RWPE1 (cell line): ENCODE measurements around the gene BTRC.
"Not testable (repeated sequence)": the region's sequence is repeated elsewhere in the genome, so short reads cannot be mapped to it uniquely, and the experiment has no call there.

Source experiments
- CTCF ChIA-PET: fragments of 350-600 bp; sonication (Branson Sonifier 250); formaldehyde crosslinking; extraction: SDS; loops from one replicate; lab custom pipeline; 2021; lab: Yijun Ruan, JAX
- POLR2A ChIA-PET: fragments of 400-600 bp; formaldehyde crosslinking; extraction: SDS; loops from one replicate; lab custom pipeline; 2020; ENCODE audit warnings: antibody characterized with exemption; ENCODE audit not compliant: low non-redundant PET; lab: Yijun Ruan, JAX
- DNase-seq: peaks from one replicate; pipeline ENCODE4 v3.0.0; 2012; ENCODE audit warnings: low spot score
- H3K27ac ChIP-seq: fragments of 450-650 bp; 2 replicates; pipeline ENCODE4 v1.5.1; 2017
- CTCF ChIP-seq: fragments of 450-650 bp; conservative IDR thresholded peaks from 2 replicates; pipeline ENCODE4 v1.5.1; 2017; ENCODE audit warnings: low read depth, mild to moderate bottlenecking

Gene BTRC

GRCh38 chr10:101341438-101341837 lies 12.5 kb upstream of the BTRC start:
- H3K27ac ChIP-seq: no peak overlapping the region
- CTCF ChIA-PET: no interaction called here

GRCh38 chr10:101346177-101346576 lies 7.8 kb upstream of the BTRC start:
- CTCF ChIA-PET: interaction anchor here (0.6 kb wide), 1 partner anchor 55 kb away, joined by 3 read pairs; no protein-coding TSS in a partner anchor
- H3K27ac ChIP-seq: no peak overlapping the region
- no peak for DNase-seq
- no peak for TF ChIP-seq CTCF
- POLR2A ChIA-PET: no interaction called here

More at GRCh38 chr10:101341438-101341837, 12.5 kb upstream of the BTRC start:
- POLR2A ChIA-PET: no interaction called here
- TF ChIP-seq CTCF: no peak
- DNase-seq: no peak

GRCh38 chr10:101351017-101351416 lies 2.9 kb upstream of the BTRC start:
- DNase-seq: no peak
- H3K27ac ChIP-seq: no peak overlapping the region
- CTCF ChIA-PET: no interaction called here
- POLR2A ChIA-PET: no interaction called here
- TF ChIP-seq CTCF: no peak

GRCh38 chr10:101351477-101351876 lies 2.5 kb upstream of the BTRC start:
- CTCF ChIA-PET: no interaction called here
- POLR2A ChIA-PET: no interaction called here
- DNase-seq: no peak
- H3K27ac ChIP-seq: no peak overlapping the region
- TF ChIP-seq CTCF: no peak

- POLR2A ChIA-PET, H3K27ac ChIP-seq, DNase-seq: not testable (repeated sequence)
- CTCF ChIA-PET: interaction anchor here (1.1 kb wide), 1 partner anchor 114 kb away, joined by 3 read pairs; no protein-coding TSS in a partner anchor
These were observed 1.1 kb upstream of the BTRC start for GRCh38 chr10:101352857-101353256.

- H3K27ac ChIP-seq: peak overlapping the region; percentile 88
- TF ChIP-seq CTCF: no peak
- ChIA-PET POLR2A (interaction anchor here (0.5 to 0.7 kb wide), 3 partner anchors 234 to 797 kb away, joined by 3 to 4 read pairs (median 3); no protein-coding TSS in a partner anchor), CTCF (interaction anchor here (0.6 to 1.2 kb wide), 5 partner anchors 8 to 517 kb away, joined by 4 to 7 read pairs (median 5); no protein-coding TSS in a partner anchor)
- peak; percentile 28 for DNase-seq
These were observed 535 bp downstream of the BTRC start for GRCh38 chr10:101354328-101355071.

GRCh38 chr10:101355072-101355706 lies 1.2 kb downstream of the BTRC start:
- DNase-seq: no peak
- ChIA-PET CTCF (interaction anchor here (0.7 to 1.0 kb wide), 2 partner anchors 66 to 516 kb away, joined by 4 read pairs; no protein-coding TSS in a partner anchor), POLR2A (interaction anchor here (0.5 to 0.6 kb wide), 3 partner anchors 19 to 303 kb away, joined by 3 to 5 read pairs (median 4); no protein-coding TSS in a partner anchor)
- no peak for TF ChIP-seq CTCF
- H3K27ac ChIP-seq: no peak overlapping the region
